Astrocyte (in vitro differentiated cells and primary cell): Measurements from ENCODE around the gene LGMN. TPM values are rescaled to one million over a fixed set of nuclear protein-coding genes. Genes with fewer than 3 reads are reported as not detected.

Source experiments
- DNase-seq: peaks from one replicate; pipeline ENCODE4 v3.0.0-alpha.2; 2010; ENCODE audit warnings: low read depth
- FAIRE-seq: peaks from 2 replicates; lab custom pipeline; 2011; peaks lifted over from hg19 to GRCh38; lab: Jason Lieb, UNC
- H2AFZ ChIP-seq: 2 replicates; pipeline ENCODE4 v1.6.0; 2012; ENCODE audit warnings: low read depth, low read length, inconsistent platforms
- H3K27ac ChIP-seq: 2 replicates; pipeline ENCODE4 v1.5.1; 2011; ENCODE audit warnings: low read depth, low read length, inconsistent platforms
- H3K27me3 ChIP-seq: 2 replicates; pipeline ENCODE4 v1.6.0; 2011; ENCODE audit warnings: low read length, inconsistent platforms; ENCODE audit not compliant: insufficient read depth
- H3K36me3 ChIP-seq: 2 replicates; pipeline ENCODE4 v1.5.1; 2011; ENCODE audit warnings: low read length, inconsistent platforms; ENCODE audit not compliant: insufficient read depth
- H3K4me1 ChIP-seq: 2 replicates; pipeline ENCODE4 v1.5.1; 2011; ENCODE audit warnings: low read length, inconsistent platforms; ENCODE audit not compliant: insufficient read depth
- H3K4me2 ChIP-seq: 2 replicates; pipeline ENCODE4 v1.6.0; 2012; ENCODE audit warnings: low read length, inconsistent platforms
- H3K4me3 ChIP-seq: 2 replicates; pipeline ENCODE4 v1.5.1; 2011; ENCODE audit warnings: low read depth, mild to moderate bottlenecking, low read length, inconsistent platforms; ENCODE audit not compliant: insufficient read depth
- H3K79me2 ChIP-seq: 2 replicates; pipeline ENCODE4 v1.6.0; 2012; ENCODE audit warnings: mild to moderate bottlenecking, low read length, inconsistent platforms; ENCODE audit not compliant: insufficient read depth
- H3K9ac ChIP-seq: 2 replicates; pipeline ENCODE4 v1.6.0; 2012; ENCODE audit warnings: mild to moderate bottlenecking, low read length, inconsistent platforms
- H3K9me3 ChIP-seq: 2 replicates; pipeline ENCODE4 v1.5.1; 2012; ENCODE audit warnings: low read depth, mild to moderate bottlenecking, low read length, inconsistent platforms; ENCODE audit not compliant: insufficient read depth
- H4K20me1 ChIP-seq: 2 replicates; pipeline ENCODE4 v1.6.0; 2012; ENCODE audit warnings: low read length, inconsistent platforms; ENCODE audit not compliant: insufficient read depth
- H3K27ac Mint-ChIP-seq: one replicate; pipeline ENCODE4 v1.8.0; 2021; ENCODE audit warnings: mild to moderate bottlenecking, mixed read lengths; ENCODE audit not compliant: unreplicated experiment
- H3K27me3 Mint-ChIP-seq: one replicate; pipeline ENCODE4 v1.8.0; 2021; ENCODE audit warnings: low read depth, mixed read lengths; ENCODE audit not compliant: unreplicated experiment
- H3K36me3 Mint-ChIP-seq: one replicate; pipeline ENCODE4 v1.8.0; 2021; ENCODE audit warnings: low read depth, mixed read lengths; ENCODE audit not compliant: unreplicated experiment
- H3K4me1 Mint-ChIP-seq: one replicate; pipeline ENCODE4 v1.8.0; 2021; ENCODE audit warnings: low read depth, mixed read lengths; ENCODE audit not compliant: unreplicated experiment
- H3K4me3 Mint-ChIP-seq: one replicate; pipeline ENCODE4 v1.8.0; 2021; ENCODE audit warnings: mild to moderate bottlenecking, moderate library complexity, mixed read lengths; ENCODE audit not compliant: unreplicated experiment
- H3K9me3 Mint-ChIP-seq: one replicate; pipeline ENCODE4 v1.8.0; 2021; ENCODE audit warnings: mild to moderate bottlenecking, mixed read lengths; ENCODE audit not compliant: unreplicated experiment
- CTCF ChIP-seq: IDR thresholded peaks from 2 replicates; pipeline ENCODE4 v1.5.1; 2011; ENCODE audit warnings: low read depth, mild to moderate bottlenecking, inconsistent platforms, low read length, moderate library complexity; ENCODE audit not compliant: insufficient read depth
- EZH2 ChIP-seq: IDR thresholded peaks from 2 replicates; pipeline ENCODE4 v1.6.1; 2012; ENCODE audit warnings: mild to moderate bottlenecking, low read length, inconsistent platforms; ENCODE audit not compliant: insufficient read depth
- total RNA-seq: library from RNA; stranded (reverse); gene quantifications from 2 replicates; pipeline ENCODE4 v1.2.1, GENCODE V29; 2021

The LGMN gene
- total RNA-seq, 1 donor from 2014 or later: 232 TPM

DNA sequence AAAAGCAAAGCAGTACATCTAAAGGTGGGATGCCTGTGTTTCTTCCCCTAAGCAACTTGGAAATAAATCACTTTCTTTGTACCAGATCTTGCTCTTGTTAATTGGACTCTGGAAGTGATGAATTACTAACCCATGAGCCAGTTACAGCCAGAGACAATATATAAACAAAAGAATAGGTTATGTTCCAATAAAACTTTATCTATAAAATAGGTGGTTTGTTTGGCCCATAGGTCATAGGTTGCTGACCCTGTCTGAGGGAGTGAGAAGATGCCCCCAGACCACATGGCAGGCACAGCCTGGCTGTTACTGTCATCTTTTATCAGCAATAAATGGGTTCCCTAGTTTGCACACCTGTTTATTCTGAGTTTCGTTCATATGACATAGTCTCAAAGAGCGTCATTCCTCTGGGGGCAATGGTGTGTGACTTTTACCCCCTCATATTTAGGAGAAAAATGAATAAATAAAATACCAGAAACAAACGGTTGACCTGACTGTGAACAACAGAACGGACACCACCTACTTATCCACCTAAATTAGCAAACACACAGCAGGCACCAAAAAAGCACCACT lies 10.7 kb downstream of the LGMN start:
- H3K9ac ChIP-seq: no peak overlapping the region
- no peak for DNase-seq
- FAIRE-seq: no peak
- H3K27ac ChIP-seq: no peak overlapping the region
- no peak overlapping the region for H2AFZ ChIP-seq
- no peak overlapping the region for H3K4me3 ChIP-seq
- H3K4me1 Mint-ChIP-seq: peaks cover 7% of the 10 kb centered on the region
- no peaks in the 10 kb centered on the region for H3K9me3 ChIP-seq
- H3K36me3 Mint-ChIP-seq: peaks cover 23% of the 10 kb centered on the region
- no peak overlapping the region for H3K4me3 Mint-ChIP-seq
- no peaks in the 10 kb centered on the region for H3K4me1 ChIP-seq
- no peaks in the 10 kb centered on the region for H3K36me3 ChIP-seq
- H3K27me3 ChIP-seq: no peaks in the 10 kb centered on the region
- no peak overlapping the region for H3K4me2 ChIP-seq
- TF ChIP-seq EZH2: no peak
- H3K9me3 Mint-ChIP-seq: peaks cover under 1% of the 10 kb centered on the region
- H3K27me3 Mint-ChIP-seq: no peaks in the 10 kb centered on the region
- H4K20me1 ChIP-seq: peaks cover 65% of the 10 kb centered on the region
- H3K79me2 ChIP-seq: no peaks in the 10 kb centered on the region
- H3K27ac Mint-ChIP-seq: no peak overlapping the region

DNA sequence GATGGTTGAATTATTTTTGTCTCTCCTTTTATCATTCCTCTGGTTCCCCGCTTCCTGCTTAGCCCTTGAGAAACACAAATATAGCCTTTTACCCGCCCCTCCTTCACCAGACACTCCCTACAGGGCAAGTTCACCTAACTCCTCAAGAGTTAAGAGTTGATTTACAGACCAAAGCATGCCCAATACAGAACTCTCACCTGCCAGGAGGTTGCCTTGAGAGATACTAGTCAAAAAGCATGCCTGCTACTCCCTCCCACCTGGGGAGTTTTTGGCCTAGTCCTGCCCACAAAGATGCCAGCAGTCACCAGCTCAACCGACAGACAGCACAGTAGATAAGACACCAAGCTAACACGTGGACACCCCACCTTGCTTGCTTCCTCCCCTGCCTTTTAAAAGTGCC lies 11.2 kb downstream of the LGMN start:
- H3K79me2 ChIP-seq: no peaks in the 10 kb centered on the region
- H3K4me1 ChIP-seq: no peaks in the 10 kb centered on the region
- no peak overlapping the region for H2AFZ ChIP-seq
- H3K27ac Mint-ChIP-seq: no peak overlapping the region
- no peaks in the 10 kb centered on the region for H3K27me3 Mint-ChIP-seq
- H3K27me3 ChIP-seq: no peaks in the 10 kb centered on the region
- H3K9me3 Mint-ChIP-seq: peaks cover 3% of the 10 kb centered on the region
- peaks cover 2% of the 10 kb centered on the region for H3K36me3 ChIP-seq
- H4K20me1 ChIP-seq: peaks cover 66% of the 10 kb centered on the region
- DNase-seq: no peak
- no peak for FAIRE-seq
- H3K27ac ChIP-seq: no peak overlapping the region
- H3K9ac ChIP-seq: no peak overlapping the region
- H3K36me3 Mint-ChIP-seq: peaks cover 28% of the 10 kb centered on the region
- no peak overlapping the region for H3K4me2 ChIP-seq
- H3K4me3 ChIP-seq: no peak overlapping the region
- H3K4me3 Mint-ChIP-seq: no peak overlapping the region
- TF ChIP-seq CTCF (no peak), EZH2 (no peak)
- H3K4me1 Mint-ChIP-seq: peaks cover 7% of the 10 kb centered on the region
- no peaks in the 10 kb centered on the region for H3K9me3 ChIP-seq

GRCh38 chr14:92735344-92735743 lies 13.1 kb downstream of the LGMN start:
- Mint-ChIP-seq H3K4me1 (peaks cover 10% of the 10 kb centered on the region), H3K36me3 (peaks cover 36% of the 10 kb centered on the region), H3K27ac (no peak overlapping the region), H3K4me3 (no peak overlapping the region), H3K9me3 (peaks cover 3% of the 10 kb centered on the region), H3K27me3 (no peaks in the 10 kb centered on the region)
- Histone ChIP-seq H3K4me1 (peaks cover 1% of the 10 kb centered on the region), H3K4me3 (no peak overlapping the region), H3K79me2 (no peaks in the 10 kb centered on the region), H3K27me3 (no peaks in the 10 kb centered on the region), H3K4me2 (no peak overlapping the region), H3K9me3 (peaks cover 10% of the 10 kb centered on the region), H3K27ac (no peak overlapping the region), H2AFZ (no peak overlapping the region), H4K20me1 (peaks cover 59% of the 10 kb centered on the region), H3K36me3 (peaks cover 9% of the 10 kb centered on the region), H3K9ac (no peak overlapping the region)
- DNase-seq (no peak), FAIRE-seq (no peak)
- TF ChIP-seq CTCF (no peak), EZH2 (no peak)
